Measurements from ENCODE around the gene DNAJC5G.

DNA sequence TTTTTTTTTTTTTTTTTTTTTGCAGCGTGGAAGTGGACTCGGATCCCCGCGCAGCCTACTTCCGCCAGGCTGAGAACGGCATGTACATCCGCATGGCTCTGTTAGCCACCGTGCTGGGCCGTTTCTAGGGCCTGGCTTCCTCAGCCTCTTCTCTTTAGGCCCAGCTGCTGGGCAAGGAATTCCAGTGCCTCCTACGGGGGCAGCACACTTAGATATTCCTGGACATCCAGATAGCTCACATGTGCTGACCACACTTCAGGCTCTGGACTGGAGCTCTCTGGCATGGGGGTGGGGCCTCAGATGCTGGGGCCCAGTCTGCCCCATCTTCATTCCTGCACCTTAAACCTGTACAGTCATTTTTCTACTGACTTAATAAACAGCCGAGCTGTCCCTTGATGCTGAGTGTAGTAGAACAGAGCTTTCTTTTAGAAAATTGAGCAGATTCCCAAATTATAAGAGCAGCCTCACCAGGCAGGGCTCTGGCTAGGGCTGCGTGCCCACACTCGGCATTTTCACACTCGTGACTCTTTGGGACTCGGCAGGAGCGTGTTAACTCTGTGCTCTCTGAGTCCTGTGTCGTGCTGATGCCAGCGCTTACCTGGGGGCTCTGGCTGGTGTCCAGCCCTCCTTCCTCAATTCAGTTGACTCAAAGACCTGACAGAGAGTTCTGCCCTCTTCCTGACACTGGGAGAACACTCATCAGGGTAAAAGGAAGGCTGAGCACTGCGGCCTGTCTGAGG lies 31.7 kb upstream of the DNAJC5G start:
- TF ChIP-seq EZH2 (IDR thresholded peaks at IDR 0.05; ENCODE audit: insufficient read depth, poor library complexity, severe bottlenecking) (no peak), EZH2phosphoT487 (IDR thresholded peaks at IDR 0.05; ENCODE audit: insufficient read depth, low read depth) (no peak)

Data from GM23248 (cell line).